DOHH2 (cell line): Measurements from ENCODE around the gene TEN1.

Experiments
- H3F3A ChIP-seq: fragments of 200-600 bp; sonication (generic), shearing (Covaris generic); 2 replicates; pipeline ENCODE4 v1.6.0; 2016; ENCODE audit warnings: antibody characterized with exemption, mild to moderate bottlenecking; ENCODE audit not compliant: control insufficient read depth, insufficient read depth
- H3K27ac ChIP-seq: fragments of 200-600 bp; sonication (generic); 2 replicates; pipeline ENCODE4 v1.5.1; 2014; ENCODE audit warnings: low read depth, mild to moderate bottlenecking, low read length, moderate library complexity
- H3K27me3 ChIP-seq: fragments of 200-600 bp; sonication (generic); 2 replicates; pipeline ENCODE4 v1.6.1; 2014; ENCODE audit warnings: mild to moderate bottlenecking, low read length, mixed read lengths; ENCODE audit not compliant: control insufficient read depth
- H3K36me3 ChIP-seq: fragments of 200-600 bp; sonication (generic); 2 replicates; pipeline ENCODE4 v1.6.1; 2014; ENCODE audit warnings: mild to moderate bottlenecking, low read length, moderate library complexity, mixed read lengths; ENCODE audit not compliant: control insufficient read depth
- H3K4me1 ChIP-seq: fragments of 200-600 bp; sonication (generic); 2 replicates; pipeline ENCODE4 v1.6.1; 2014; ENCODE audit warnings: mild to moderate bottlenecking, low read length, mixed read lengths; ENCODE audit not compliant: control insufficient read depth
- H3K4me2 ChIP-seq: fragments of 200-600 bp; sonication (generic); 2 replicates; pipeline ENCODE4 v1.6.0; 2014; ENCODE audit warnings: mild to moderate bottlenecking, low read length, moderate library complexity
- H3K4me3 ChIP-seq: fragments of 200-600 bp; sonication (generic); 2 replicates; pipeline ENCODE4 v1.5.1; 2014; ENCODE audit warnings: mild to moderate bottlenecking, low read length, mixed read lengths
- H3K79me2 ChIP-seq: fragments of 200-600 bp; sonication (generic); 2 replicates; pipeline ENCODE4 v1.6.1; 2014; ENCODE audit warnings: mild to moderate bottlenecking, low read length, mixed read lengths; ENCODE audit not compliant: control insufficient read depth
- H3K9me2 ChIP-seq: fragments of 200-600 bp; sonication (generic); replicated peaks from 2 replicates; pipeline ENCODE4 v1.6.1; 2014; ENCODE audit warnings: mild to moderate bottlenecking, low read length, mixed read lengths; ENCODE audit not compliant: control insufficient read depth
- H3K9me3 ChIP-seq: fragments of 200-600 bp; sonication (generic); 2 replicates; pipeline ENCODE4 v1.6.1; 2014; ENCODE audit warnings: antibody characterized with exemption, low read length, mixed read lengths; ENCODE audit not compliant: control insufficient read depth, insufficient read depth
- H4K20me1 ChIP-seq: fragments of 200-600 bp; sonication (generic); 2 replicates; pipeline ENCODE4 v1.6.0; 2014; ENCODE audit warnings: low read depth, mild to moderate bottlenecking, antibody characterized with exemption, low read length, moderate library complexity; ENCODE audit not compliant: control insufficient read depth, insufficient read depth
- CTCF ChIP-seq: fragments of 200-600 bp; sonication (generic); IDR thresholded peaks from one replicate; pipeline ENCODE4 v1.5.1; 2014; ENCODE audit warnings: antibody characterized with exemption, mild to moderate bottlenecking, low read depth, low read length; ENCODE audit not compliant: poor library complexity, severe bottlenecking
- EZH2phosphoT487 ChIP-seq: fragments of 200-600 bp; sonication (generic); IDR thresholded peaks from 2 replicates; pipeline ENCODE4 v1.6.1; 2017; ENCODE audit warnings: borderline replicate concordance, mild to moderate bottlenecking, antibody characterized with exemption, low read length, moderate library complexity, mixed read lengths

Gene TEN1

GRCh38 chr17:75981019-75981615 lies 2.1 kb downstream of the TEN1 start:
- TF ChIP-seq EZH2phosphoT487, result no peak
- TF ChIP-seq CTCF, result no peak
- Histone ChIP-seq H3K4me1 (peaks cover 37% of the 10 kb centered on the region), H3K9me2 (no peaks in the 10 kb centered on the region), H3K4me3 (peak overlapping the region; percentile 80), H3F3A (peaks cover 5% of the 10 kb centered on the region; the same call in 1 of the 2 replicates), H3K36me3 (peaks cover 3% of the 10 kb centered on the region), H3K79me2 (peaks cover 31% of the 10 kb centered on the region), H3K4me2 (peak overlapping the region; percentile 98), H3K9me3 (no peaks in the 10 kb centered on the region), H4K20me1 (no peaks in the 10 kb centered on the region), H3K27me3 (no peaks in the 10 kb centered on the region), H3K27ac (peak overlapping the region; percentile 69; the same call in 1 of the 2 replicates)

- Histone ChIP-seq H3K27me3 (no peaks in the 10 kb centered on the region), H3K27ac (no peak overlapping the region), H3K9me2 (no peaks in the 10 kb centered on the region), H3K9me3 (no peaks in the 10 kb centered on the region), H4K20me1 (no peaks in the 10 kb centered on the region), H3K4me1 (peaks cover 24% of the 10 kb centered on the region), H3K79me2 (peaks cover 21% of the 10 kb centered on the region), H3F3A (peaks cover 3% of the 10 kb centered on the region; the same call in 1 of the 2 replicates), H3K36me3 (peaks cover 2% of the 10 kb centered on the region), H3K4me3 (no peak overlapping the region), H3K4me2 (no peak overlapping the region)
- no peak for TF ChIP-seq CTCF
- TF ChIP-seq EZH2phosphoT487, result no peak
Measured at GRCh38 chr17:75983501-75984181, 4.6 kb downstream of the TEN1 start.

- Histone ChIP-seq H3F3A (no peaks in the 10 kb centered on the region), H3K9me2 (no peaks in the 10 kb centered on the region), H3K27me3 (no peaks in the 10 kb centered on the region), H3K4me1 (peaks cover 14% of the 10 kb centered on the region), H4K20me1 (no peaks in the 10 kb centered on the region), H3K4me3 (no peak overlapping the region), H3K4me2 (no peak overlapping the region), H3K36me3 (no peaks in the 10 kb centered on the region), H3K9me3 (no peaks in the 10 kb centered on the region), H3K27ac (no peak overlapping the region), H3K79me2 (peaks cover 5% of the 10 kb centered on the region)
- TF ChIP-seq EZH2phosphoT487, result no peak
- TF ChIP-seq CTCF, result no peak
Measured at GRCh38 chr17:75985986-75986385, 6.9 kb downstream of the TEN1 start.
